K562 (cell line): ENCODE results near the gene ANO8. TPM values are rescaled to one million over a fixed set of nuclear protein-coding genes. Genes with fewer than 3 reads are reported as not detected.

ENCODE experiments used
- C11orf30 ChIP-seq: fragments of 450-650 bp; IDR thresholded peaks from 2 replicates; pipeline ENCODE4 v1.6.1; 2016; ENCODE audit warnings: low read depth, mild to moderate bottlenecking
- COPS2 ChIP-seq: fragments of 450-650 bp; conservative IDR thresholded peaks from 2 replicates; pipeline ENCODE4 v1.6.1; 2016; ENCODE audit warnings: mild to moderate bottlenecking, moderate library complexity
- PHF8 ChIP-seq: fragments of 200-600 bp; sonication (generic); IDR thresholded peaks from 2 replicates; pipeline ENCODE4 v1.6.1; 2012; ENCODE audit warnings: mixed run types, mild to moderate bottlenecking, inconsistent platforms, low read length, moderate library complexity, borderline replicate concordance
- PML ChIP-seq: IDR thresholded peaks from 2 replicates; pipeline ENCODE4 v1.6.1; 2012; ENCODE audit warnings: low read length, inconsistent platforms
- PTRF ChIP-seq: fragments of 450-650 bp; IDR thresholded peaks from 2 replicates; pipeline ENCODE4 v1.6.1; 2016; ENCODE audit warnings: mild to moderate bottlenecking, missing genetic modification characterization, missing compliant biosample characterization
- RBBP5 ChIP-seq: fragments of 200-600 bp; sonication (generic); IDR thresholded peaks from 2 replicates; pipeline ENCODE4 v1.6.1; 2012; ENCODE audit warnings: borderline replicate concordance, mild to moderate bottlenecking, low read length, control low read depth, inconsistent platforms; ENCODE audit not compliant: insufficient read depth, poor library complexity, severe bottlenecking
- SAP30 ChIP-seq: fragments of 200-600 bp; sonication (generic); IDR thresholded peaks from 2 replicates; pipeline ENCODE4 v1.6.1; 2012; ENCODE audit warnings: borderline replicate concordance, low read depth, mild to moderate bottlenecking, moderate library complexity, low read length, control low read depth, inconsistent platforms; ENCODE audit not compliant: insufficient read depth, poor library complexity, severe bottlenecking
- STAT6 ChIP-seq: sonication (generic); formaldehyde crosslinking; IDR thresholded peaks from 2 replicates; pipeline ENCODE4 v1.8.1; 2023; ENCODE audit warnings: mild to moderate bottlenecking, missing genetic modification reagents
- THRA ChIP-seq: fragments of 450-650 bp; IDR thresholded peaks from 2 replicates; pipeline ENCODE4 v1.6.1; 2017; ENCODE audit warnings: mild to moderate bottlenecking, moderate library complexity
- ZNF408 ChIP-seq: fragments of 250-450 bp; sonication (Bioruptor Pico); IDR thresholded peaks from 2 replicates; pipeline ENCODE4 v1.4.0; 2020; ENCODE audit warnings: low read depth, mild to moderate bottlenecking, moderate library complexity
- ZNF696 ChIP-seq: fragments of 250-450 bp; sonication (Bioruptor Pico); conservative IDR thresholded peaks from 2 replicates; pipeline ENCODE4 v1.4.0; 2020; ENCODE audit warnings: mild to moderate bottlenecking, moderate library complexity
- polyA plus RNA-seq, 8 experiments: library from polyadenylated mRNA; depleted of rRNA in 4 of 8; stranded (reverse) in 5 of 8; unstranded in 3 of 8; fragments of >200 nt; fragmentation: Nextera tagmentation in 2 of 8; fragmentation: Illumina TruSeq in 1 of 8; extraction: Ambion mirVana in 2 of 8; extraction: Trizol in 1 of 8; gene quantifications; 2 replicates each; pipeline versions ENCODE4 v1.2.1 to v1.2.3, GENCODE V29; 2011 to 2014; ENCODE audit warnings: inconsistent platforms in 1 of 8, missing spikeins in 1 of 8
- total RNA-seq, 7 experiments: library from RNA; depleted of rRNA in 6 of 7; stranded (reverse); fragments of >200 nt in 6 of 7; fragmentation: Illumina TruSeq in 2 of 7; extraction: Trizol in 2 of 7; gene quantifications; 2 replicates each; pipeline versions ENCODE4 v1.2.1 to v1.2.3, GENCODE V29; 2011 to 2021; ENCODE audit warnings: low replicate concordance in 1 of 7
- TF ChIP-seq, protein P1 (sequence below): fragments of 450-650 bp; IDR thresholded peaks from 2 replicates; pipeline ENCODE4 v1.7.1; 2018; ENCODE audit warnings: mild to moderate bottlenecking, low read depth; ENCODE audit not compliant: partially characterized antibody

The ANO8 gene
- total and polyA plus RNA-seq, 9 of the 15 experiments (the other 6 are each of a cell fraction or from before 2014, with no cell fraction given) = 0.07 to 7.6 (median 2.3) TPM; not detected in 1

DNA sequence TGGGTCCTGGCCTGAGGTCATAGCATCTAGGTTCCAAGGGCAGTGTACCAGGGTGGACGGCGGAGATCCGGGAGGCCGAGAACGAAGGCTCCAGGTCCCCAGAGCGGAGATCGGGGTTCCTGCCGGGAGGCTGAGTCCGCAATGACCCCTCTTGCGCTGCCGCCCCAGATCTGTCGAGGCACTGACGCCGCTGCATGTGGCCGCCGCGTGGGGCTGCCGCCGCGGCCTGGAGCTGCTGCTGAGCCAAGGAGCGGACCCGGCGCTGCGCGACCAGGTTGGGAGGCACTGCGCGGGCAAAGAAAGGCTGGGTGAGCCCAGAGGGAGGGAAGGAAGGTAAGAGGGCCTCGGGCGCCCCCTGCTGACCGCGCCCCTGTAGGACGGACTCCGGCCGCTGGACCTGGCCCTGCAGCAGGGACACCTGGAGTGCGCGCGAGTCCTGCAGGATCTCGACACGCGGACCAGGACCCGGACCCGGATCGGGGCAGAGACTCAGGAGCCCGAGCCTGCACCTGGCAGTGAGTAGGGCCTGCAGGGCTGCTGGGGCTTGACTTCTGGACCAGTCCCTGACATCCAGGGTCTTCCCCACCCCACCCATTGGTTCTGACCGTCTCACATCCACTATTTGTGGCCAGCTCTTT, 52.0 kb downstream of the ANO8 start (continued):
- TF ChIP-seq, protein P1, sequence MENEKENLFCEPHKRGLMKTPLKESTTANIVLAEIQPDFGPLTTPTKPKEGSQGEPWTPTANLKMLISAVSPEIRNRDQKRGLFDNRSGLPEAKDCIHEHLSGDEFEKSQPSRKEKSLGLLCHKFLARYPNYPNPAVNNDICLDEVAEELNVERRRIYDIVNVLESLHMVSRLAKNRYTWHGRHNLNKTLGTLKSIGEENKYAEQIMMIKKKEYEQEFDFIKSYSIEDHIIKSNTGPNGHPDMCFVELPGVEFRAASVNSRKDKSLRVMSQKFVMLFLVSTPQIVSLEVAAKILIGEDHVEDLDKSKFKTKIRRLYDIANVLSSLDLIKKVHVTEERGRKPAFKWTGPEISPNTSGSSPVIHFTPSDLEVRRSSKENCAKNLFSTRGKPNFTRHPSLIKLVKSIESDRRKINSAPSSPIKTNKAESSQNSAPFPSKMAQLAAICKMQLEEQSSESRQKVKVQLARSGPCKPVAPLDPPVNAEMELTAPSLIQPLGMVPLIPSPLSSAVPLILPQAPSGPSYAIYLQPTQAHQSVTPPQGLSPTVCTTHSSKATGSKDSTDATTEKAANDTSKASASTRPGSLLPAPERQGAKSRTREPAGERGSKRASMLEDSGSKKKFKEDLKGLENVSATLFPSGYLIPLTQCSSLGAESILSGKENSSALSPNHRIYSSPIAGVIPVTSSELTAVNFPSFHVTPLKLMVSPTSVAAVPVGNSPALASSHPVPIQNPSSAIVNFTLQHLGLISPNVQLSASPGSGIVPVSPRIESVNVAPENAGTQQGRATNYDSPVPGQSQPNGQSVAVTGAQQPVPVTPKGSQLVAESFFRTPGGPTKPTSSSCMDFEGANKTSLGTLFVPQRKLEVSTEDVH = no peak
- TF ChIP-seq PML = no peak
- TF ChIP-seq RBBP5 = no peak
- TF ChIP-seq ZNF696 (CRISPR knock-in tag) = no peak
- TF ChIP-seq COPS2 = no peak
- no peak for TF ChIP-seq PTRF
- no peak for TF ChIP-seq SAP30
- no peak for TF ChIP-seq C11orf30
- peak; percentile 22; the same call in 1 of the 2 replicates for TF ChIP-seq PHF8
- no peak for TF ChIP-seq ZNF408
- TF ChIP-seq STAT6 (CRISPR knock-in tag) = 0 out of 2 replicates have a peak, but pooled peaks have one; percentile 62
- TF ChIP-seq THRA = no peak
